HG03064 (cell line): ENCODE measurements around the gene GPR12.
"Not testable (repeated sequence)": the region's sequence is repeated elsewhere in the genome, so short reads cannot be mapped to it uniquely, and the experiment has no call there.

Experiments used
- ATAC-seq: cut with Tn5 transposase; IDR thresholded peaks from one replicate; pipeline ENCODE4 v1.9.1; 2021; ENCODE audit warnings: low read depth; ENCODE audit not compliant: unreplicated experiment

Gene GPR12

DNA sequence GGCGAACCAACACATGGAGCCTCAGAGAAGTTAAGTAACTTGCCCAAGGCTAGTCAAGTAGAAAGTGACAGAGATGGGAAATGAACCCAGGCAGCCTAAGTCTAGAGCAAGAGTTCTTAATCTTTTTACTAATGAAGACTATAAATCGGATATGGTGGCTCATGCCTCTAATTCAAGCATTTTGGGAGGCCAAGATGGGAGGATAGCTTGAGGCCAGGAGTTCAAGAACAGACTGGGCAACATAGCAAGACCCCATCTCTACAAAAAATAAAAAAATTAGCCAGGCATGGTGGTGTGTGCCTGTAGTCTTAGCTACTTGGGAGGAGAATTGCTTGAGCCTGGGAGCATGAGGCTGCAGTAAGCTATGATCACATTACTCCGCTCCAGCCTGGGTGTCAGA, 10.7 kb downstream of the GPR12 start:
- ATAC-seq: no peak

DNA sequence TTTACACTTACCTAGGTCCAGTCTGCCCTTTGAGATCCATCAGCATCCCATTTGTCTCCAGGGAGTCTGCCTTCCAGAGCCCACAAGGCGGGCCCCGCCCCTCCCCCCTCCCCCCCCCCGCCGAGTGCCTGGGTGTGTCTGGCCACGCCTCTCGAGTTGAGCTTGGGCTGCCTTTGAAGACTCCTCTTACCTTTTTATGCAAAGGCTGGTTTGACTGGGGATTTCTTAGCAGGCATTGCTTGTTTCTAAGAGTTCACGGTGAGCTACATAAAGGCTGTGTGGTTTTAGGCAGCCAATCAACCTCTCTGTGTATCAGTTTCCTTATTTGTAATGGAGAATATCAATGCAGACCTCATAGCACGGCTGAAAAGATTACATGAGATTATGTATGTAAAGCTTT, 11.3 kb downstream of the GPR12 start:
- ATAC-seq: no peak

DNA sequence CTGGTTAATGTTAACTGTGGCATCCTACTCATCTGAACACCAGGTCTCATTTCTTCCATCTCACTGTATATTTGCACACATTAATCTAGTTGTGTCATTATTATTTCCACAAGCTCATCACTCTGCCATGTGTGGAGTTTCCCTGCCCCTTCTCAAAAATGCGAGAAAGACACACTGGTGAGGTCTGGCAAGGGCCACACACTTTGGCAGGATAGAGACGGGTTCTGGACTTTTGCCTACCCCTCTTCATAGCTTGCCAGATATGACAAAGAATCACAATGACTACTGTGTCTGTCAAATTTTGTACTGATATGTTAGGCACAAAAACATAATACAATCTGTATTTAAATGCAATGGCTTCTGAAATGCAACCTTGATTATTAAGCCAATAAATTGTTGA, 12.9 kb downstream of the GPR12 start:
- ATAC-seq: no peak

DNA sequence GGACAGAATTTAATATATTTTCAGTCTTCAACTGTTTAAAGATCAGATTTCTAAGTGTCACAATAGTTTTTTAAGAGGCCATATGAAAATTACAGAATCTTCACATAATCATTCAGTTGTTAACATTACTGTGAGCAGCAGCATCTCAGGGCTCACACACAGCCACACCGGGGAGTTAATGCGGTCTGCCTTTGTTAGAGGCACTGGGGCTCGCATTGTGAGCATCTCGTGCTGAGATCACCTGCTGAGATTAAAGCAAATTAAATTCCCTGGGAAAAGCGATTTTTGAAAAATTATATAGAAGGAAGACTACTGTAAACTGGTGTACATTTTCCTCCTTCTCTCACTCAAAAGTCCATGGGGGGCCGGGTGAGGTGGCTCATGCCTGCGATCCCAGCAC, 16.6 kb downstream of the GPR12 start:
- no peak for ATAC-seq

DNA sequence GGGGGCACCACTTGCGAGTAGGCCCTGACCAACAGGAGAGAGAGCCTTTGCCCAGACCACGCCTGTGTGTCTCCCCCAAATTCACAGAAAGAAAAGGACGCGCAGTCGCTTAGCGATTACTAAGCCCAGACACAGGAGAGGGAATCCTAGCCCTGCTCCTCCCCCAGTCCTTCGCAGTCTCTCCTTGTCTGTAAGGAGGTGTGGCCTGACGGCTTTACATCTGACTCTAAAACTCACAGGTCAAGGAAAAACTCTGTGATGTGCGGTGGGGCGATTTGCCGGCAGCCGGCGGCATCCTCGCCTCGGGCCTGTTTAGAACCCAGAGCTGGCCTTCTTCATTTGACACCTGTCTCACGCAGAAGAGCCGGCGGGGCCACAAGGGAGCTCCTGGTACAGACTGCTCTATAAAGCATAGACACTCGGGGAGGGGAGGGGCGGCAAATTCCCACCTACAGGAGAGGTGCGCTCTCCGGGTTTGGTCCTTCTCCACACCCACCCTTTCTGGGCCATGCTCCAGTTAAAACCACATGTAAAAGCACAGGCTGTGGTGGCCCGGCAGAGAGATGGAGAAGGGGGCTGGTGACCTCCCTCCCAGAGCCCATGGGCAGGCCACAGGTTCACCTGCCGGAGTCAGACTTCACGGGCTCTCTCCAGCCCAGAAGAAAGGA, 17.8 kb downstream of the GPR12 start:
- no peak for ATAC-seq

DNA sequence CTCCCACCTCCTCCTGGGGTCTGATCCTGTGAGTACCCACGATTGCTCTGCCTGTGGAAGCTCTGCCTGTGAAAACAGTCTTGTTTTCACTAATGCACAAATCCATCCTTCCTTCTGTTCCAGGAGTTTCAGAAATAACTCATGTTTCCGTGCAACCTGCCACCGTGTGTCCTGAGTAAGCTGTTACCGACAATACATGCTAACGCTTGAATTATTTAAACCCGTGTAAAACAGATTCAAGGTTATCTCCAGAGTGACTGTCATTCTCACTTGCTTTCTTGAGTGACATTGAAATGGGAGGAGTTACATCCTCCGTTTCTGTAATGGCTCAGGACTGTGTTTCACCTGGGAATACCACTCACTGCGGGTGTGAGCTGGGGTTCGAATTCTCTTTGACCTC, 24.9 kb downstream of the GPR12 start:
- no peak for ATAC-seq

DNA sequence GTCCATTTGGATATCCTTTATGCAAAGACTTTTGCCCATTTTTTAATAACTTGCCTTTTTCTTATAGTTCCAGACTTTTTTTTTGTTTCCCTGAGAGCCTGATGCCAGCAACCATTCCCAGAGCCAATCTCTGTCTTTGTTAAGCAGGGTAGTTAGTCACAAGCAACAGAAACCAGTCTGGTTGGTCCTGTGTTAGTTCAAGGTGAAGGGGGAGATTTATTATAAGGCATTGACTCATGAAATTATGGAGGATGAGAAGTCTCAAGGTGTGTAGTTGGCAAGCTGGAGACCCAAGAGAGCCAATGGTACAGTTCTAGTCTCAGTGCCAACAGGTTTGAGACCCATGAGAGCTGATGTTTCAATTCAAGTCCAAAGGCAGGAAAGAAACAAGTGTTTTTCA, 33.0 kb downstream of the GPR12 start:
- no peak for ATAC-seq

DNA sequence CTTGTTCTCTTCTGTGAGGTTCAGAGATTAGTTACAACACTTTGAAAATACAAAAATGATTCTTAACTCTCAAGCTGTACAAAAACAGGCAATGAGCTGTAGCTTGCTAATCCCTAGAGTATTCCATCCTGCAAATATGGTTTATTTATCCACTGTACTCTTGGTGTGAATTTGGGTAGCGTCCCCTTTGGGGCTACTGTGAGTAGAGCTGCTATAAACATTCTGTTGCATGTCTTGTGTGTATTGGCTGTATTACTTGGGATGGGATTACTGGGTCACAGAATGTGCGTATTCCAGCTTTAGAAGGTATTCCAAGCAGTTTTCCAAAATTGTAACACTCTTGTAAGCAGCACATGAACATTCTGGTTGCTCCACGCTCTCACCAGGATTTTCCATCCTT, 33.5 kb downstream of the GPR12 start:
- no peak for ATAC-seq

DNA sequence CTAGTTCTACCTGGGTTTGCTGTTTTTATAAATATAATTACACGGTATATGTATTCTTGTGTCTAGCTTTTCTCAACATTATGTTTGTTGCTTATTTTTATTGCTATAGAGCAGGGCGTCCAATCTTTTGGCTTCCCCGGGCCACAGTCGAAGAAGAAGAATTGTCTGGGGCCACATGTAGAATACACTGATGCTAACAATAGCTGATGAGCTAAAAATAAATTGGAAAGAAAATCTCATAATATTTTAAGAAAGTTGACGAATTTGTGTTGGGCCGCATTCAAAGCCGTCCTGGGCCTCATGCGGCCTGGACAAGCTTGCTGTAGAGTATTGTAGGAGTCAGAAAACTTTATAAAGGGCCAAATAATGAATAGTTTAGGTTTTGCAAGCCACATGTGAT, 33.9 kb downstream of the GPR12 start:
- ATAC-seq: no peak

DNA sequence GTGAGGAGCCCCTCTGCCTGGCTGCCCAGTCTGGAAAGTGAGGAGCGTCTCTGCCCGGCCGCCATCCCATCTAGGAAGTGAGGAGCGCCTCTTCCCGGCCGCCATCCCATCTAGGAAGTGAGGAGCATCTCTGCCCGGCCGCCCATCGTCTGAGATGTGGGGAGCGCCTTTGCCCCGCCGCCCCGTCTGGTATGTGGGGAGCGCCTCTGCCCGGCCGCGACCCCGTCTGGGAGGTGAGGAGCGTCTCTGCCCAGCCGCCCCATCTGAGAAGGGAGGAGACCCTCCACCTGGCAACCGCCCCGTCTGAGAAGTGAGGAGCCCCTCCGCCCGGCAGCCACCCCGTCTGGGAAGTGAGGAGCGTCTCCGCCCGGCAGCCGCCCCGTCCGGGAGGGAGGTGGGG, 37.0 kb downstream of the GPR12 start:
- not testable (repeated sequence) for ATAC-seq

DNA sequence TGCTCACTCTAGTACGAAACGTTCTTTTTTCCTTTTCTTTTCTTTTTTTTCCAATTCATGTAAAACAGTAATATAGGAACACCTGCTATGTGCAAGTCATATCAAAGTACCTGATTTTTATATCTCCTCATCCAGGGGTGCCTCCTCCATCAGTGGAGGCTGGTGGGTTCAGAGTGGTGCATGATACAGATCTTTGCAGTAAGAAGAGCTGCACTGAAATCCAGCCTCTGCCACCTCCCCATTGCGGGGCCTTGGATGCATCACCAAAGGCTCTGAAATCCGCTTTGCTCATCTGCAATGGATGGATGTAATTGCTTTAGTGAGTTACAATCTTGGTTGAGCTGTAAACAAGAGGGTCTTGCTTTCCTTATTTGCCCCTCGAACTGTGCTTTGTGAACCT, 38.3 kb downstream of the GPR12 start:
- ATAC-seq: no peak

DNA sequence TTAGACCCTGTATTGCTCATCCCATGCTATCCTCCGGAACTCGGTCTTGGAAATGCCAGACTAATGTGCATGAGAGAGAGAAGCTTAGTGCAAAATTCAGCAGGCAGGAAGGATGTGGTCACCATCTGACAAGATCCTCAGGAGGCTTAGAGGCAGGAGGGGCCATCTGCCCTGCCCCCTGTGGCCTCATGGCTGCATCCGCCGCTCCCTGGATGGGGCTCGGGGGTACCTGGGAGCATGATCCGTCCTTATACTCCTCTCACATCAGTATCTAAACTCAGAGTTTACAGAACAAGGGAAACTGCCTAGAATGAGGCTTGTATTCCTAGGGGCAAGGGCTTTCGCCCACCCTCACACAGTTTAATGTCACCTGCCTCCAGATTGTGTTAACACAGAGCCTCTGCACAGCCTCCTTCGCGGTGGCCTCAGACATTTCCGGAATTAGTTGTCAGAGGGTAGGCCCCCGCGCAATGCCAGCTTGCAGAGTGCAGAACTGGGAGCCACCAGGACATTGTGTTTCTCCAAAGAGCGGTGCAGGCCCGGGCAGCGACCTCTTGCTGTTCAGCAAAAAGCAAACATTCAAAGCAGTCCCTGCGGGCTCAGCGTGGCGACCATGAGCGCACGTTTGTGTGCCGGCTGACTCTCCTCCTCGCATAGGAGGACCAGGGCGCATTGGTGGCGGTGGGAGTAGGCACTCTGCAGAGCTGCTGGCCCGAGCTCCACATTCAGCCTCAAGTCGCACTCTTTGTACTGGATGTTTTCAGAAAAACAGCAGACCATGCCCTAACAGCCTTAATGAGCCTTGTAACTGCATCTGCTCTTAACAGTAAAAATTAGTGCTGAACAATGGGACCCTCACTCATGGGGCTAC, 39.1 kb downstream of the GPR12 start:
- peak; percentile 66 for ATAC-seq

DNA sequence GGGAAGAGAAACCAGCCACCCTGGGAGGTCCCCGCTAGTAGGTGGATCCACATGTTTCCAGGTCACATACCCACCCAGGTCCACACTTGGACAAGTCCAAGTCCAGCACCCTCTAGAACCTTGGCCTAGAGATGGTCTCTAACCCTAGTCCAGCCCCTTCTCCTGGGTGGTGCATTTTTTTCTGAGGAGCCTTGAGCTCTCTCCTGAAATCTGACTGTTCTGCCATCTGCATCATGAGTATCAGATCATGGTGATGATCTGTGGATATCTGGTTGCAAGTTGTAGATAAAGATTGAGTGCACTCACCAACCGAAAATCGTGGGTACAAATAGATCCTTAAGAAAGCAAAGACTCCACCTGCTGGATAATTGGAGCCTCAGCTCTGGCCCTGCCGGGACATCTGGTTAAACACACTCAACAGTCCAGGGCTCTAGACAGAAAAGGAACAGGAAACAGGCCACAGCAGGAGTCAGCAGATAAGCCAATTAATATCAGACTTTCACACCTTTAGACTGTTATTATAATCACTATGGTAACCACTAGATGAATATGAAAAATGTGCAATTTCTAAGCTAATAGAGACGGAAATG, 41.1 kb downstream of the GPR12 start:
- ATAC-seq: no peak

DNA sequence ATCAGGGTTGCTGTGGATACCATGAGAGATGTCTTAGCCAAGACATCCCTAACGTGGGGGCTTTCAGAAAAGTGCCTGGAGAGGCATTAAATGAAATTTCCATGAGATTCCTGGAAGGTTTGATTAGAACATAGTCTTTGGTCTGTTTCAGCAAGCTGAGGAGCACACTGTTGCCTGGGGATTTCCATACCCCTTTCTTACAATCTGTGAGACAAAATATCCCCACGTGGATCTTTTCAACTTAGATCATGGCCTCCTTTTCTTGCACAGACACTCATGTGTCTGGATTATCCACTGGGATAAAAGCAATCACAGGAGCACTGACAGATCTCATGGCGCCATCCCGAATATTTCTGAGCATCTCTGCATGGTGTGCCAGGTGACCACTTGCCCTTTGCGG, 41.7 kb downstream of the GPR12 start:
- ATAC-seq: no peak

DNA sequence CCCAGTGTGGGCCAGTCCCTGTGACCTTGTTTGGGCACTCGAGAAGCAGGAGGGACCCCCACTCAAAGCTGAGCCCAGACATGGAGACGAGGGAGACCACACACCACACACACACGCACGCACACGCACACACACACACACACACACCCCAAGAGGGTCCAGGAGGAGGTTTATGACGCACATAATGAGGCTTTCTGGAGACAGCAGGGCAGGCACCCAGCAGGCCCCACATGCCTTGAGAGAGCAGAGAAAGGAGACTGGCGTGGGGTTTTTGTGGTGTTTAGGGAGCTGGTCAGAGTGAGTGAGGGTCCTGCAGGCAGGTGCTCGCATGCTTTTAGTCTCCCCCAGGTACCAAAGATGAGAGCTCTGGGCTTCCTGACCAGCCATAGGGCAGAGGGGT, 42.4 kb downstream of the GPR12 start:
- no peak for ATAC-seq

DNA sequence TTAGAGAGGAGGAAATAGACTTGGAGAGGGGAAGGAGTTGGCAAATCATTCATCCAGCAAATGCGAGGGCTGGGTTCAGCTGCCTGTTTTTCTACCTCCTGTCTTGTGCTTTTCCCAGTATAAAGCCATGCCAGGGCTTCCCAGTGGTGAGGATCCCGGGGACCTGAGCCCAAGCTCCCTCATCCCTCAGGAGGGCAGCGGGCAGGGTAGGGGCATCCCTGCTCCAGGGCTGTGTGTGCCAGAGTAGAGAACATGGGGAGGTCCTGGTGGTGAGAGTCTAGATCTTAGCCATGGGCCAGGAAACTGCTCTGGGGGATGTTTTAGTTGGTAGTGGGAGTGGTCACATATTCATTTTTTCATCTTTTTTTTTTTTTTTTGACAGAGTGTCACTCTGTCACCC, 43.6 kb downstream of the GPR12 start:
- no peak for ATAC-seq

DNA sequence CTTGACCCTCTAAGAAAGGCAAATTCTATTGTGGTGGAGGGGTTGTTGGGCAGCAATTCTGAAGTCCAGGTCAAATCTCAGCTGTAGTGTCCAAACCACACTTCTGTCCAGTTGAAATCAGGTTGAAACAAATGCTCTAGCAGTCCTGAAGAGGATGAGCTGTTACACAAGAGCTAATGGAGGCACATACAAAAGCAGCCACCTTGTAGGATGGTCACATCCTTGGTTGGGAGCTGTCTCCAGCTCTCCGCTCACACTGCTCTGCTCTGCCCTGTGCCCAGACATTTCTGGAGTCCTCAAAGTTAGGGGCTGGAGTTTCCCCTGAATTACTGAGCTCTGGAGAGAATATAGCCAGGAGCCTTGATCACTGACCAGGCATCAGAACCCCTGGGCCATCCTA, 47.2 kb downstream of the GPR12 start:
- no peak for ATAC-seq

DNA sequence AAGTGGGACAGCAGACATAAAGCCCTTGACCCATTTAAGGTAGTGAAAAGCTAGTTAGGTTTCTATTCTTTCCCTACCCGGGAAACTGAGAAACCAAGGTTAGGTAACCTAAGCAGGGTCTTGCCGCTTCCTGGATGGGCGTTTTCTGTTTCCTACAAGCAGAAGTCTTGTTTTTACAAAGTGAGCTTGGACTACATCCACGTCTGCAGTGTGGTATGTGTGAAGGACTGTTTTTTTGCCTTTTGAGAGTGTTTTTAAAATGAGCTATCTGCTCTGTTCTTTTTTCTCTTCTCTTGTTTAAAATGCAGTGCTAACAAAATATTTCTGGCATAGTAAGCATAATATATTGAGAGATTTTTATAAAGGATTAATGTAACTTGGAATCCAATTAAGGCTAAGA, 49.4 kb downstream of the GPR12 start:
- ATAC-seq: no peak

DNA sequence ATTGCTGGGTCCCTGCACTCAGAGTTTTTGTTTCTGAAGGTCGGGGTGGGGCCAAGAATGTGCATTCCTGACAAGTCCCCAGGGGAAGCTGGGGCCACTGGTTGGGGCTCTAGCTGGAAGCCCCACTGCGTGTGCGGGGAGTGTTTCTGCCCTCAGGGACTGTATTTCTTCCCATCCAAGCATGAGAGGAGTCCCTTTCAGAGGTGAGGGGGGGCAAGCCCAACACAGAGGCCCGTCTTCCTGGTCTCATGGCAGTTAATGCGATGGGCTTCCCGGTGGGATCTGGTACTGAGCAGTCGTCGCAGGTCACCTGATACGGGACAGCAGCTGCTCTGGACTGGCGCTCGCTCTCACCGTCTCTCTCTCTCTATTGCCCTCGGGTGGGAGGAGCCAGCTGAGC, 50.4 kb downstream of the GPR12 start:
- ATAC-seq: no peak

DNA sequence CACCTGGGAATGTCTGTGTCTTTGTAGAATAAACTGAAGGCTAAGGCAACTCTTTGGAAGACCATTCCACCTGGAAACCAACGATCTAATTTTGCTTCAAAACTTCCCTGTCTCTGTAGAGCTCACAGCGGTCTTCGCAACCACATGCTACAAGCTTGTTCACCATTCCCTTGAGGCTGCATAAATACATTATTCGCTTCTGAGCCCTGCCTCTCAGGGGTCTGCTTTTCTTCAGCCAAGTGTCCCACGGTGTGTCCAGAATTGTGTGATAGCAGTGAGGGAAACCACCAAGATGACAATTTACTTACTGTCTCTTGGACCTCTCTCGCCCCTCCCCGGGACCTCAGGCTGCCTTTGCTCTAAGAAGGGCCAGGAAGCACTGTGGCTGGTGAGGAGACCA, 51.1 kb downstream of the GPR12 start:
- no peak for ATAC-seq

DNA sequence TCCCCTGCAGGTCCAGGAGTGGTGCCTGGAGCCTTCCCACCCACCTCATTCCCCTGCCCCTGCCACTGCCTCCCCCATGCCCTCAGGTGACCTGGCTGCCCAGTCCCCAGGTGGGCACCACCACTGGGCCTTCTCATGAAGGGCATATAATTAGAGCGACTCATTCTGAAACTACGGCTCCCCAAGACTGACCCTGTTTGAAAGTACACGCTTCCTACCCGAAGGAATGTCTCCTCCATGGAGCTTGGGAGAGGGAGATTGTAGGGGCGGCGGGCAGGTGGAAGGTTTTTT, 52.6 kb downstream of the GPR12 start:
- ATAC-seq: no peak
